CD4-positive, alpha-beta T cell treated with Interleukin-6 for 4 hours (primary cell): ENCODE measurements around the gene RGS17.

Source experiments
- DNase-seq: peaks from one replicate; pipeline ENCODE4 v3.0.0-alpha.2; 2020; ENCODE audit warnings: mixed read lengths

RGS17 gene

GRCh38 chr6:153081914-153082313, 49.2 kb downstream of the RGS17 start:
- no peak for DNase-seq

- DNase-seq, result no peak
Measured at GRCh38 chr6:153076431-153076830, 54.7 kb downstream of the RGS17 start.

- DNase-seq, result no peak
Measured at GRCh38 chr6:153074761-153075160, 56.3 kb downstream of the RGS17 start.

- no peak for DNase-seq
Measured at GRCh38 chr6:153073841-153074240, 57.2 kb downstream of the RGS17 start.

GRCh38 chr6:153070756-153071155, 60.3 kb downstream of the RGS17 start:
- no peak for DNase-seq

- DNase-seq, result no peak
Measured at GRCh38 chr6:153069897-153070296, 61.2 kb downstream of the RGS17 start.

- DNase-seq, result no peak
Measured at GRCh38 chr6:153065222-153065621, 65.9 kb downstream of the RGS17 start.

GRCh38 chr6:153063936-153064335, 67.1 kb downstream of the RGS17 start:
- no peak for DNase-seq

GRCh38 chr6:153062516-153062915, 68.6 kb downstream of the RGS17 start:
- no peak for DNase-seq

- no peak for DNase-seq
Measured at GRCh38 chr6:153059757-153060156, 71.3 kb downstream of the RGS17 start.

- no peak for DNase-seq
Measured at GRCh38 chr6:153059311-153059710, 71.8 kb downstream of the RGS17 start.

GRCh38 chr6:153058909-153059308, 72.2 kb downstream of the RGS17 start:
- DNase-seq, result no peak

GRCh38 chr6:153058291-153058690, 72.8 kb downstream of the RGS17 start:
- DNase-seq, result no peak

GRCh38 chr6:153056308-153056707, 74.8 kb downstream of the RGS17 start:
- no peak for DNase-seq

- DNase-seq, result no peak
Measured at GRCh38 chr6:153051801-153052200, 79.3 kb downstream of the RGS17 start.

GRCh38 chr6:153048631-153049030, 82.5 kb downstream of the RGS17 start:
- DNase-seq, result no peak

GRCh38 chr6:153047386-153047785, 83.7 kb downstream of the RGS17 start:
- DNase-seq, result no peak

GRCh38 chr6:153045271-153045670, 85.8 kb downstream of the RGS17 start:
- no peak for DNase-seq

- no peak for DNase-seq
Measured at GRCh38 chr6:153044295-153044694, 86.8 kb downstream of the RGS17 start.

- no peak for DNase-seq
Measured at GRCh38 chr6:153043719-153044118, 87.4 kb downstream of the RGS17 start.

- no peak for DNase-seq
Measured at GRCh38 chr6:153038378-153039057, 92.6 kb downstream of the RGS17 start.

GRCh38 chr6:153034139-153034538, 96.9 kb downstream of the RGS17 start:
- no peak for DNase-seq

GRCh38 chr6:153032255-153032882, 98.7 kb downstream of the RGS17 start:
- no peak for DNase-seq

GRCh38 chr6:153031335-153031955, 99.6 kb downstream of the RGS17 start:
- no peak for DNase-seq
